HL-60/S4 treated with phorbol 12-myristate 13-acetate at 8.2 ng/mL for 4 days and 3 days (cell line): ENCODE data around the gene MTX1.

Source experiments
- in situ Hi-C: fragments of 300-500 bp; cut with MboI; formaldehyde crosslinking; loops from 2 replicates; pipeline ENCODE4 v1.15.0; 2022; ENCODE audit warnings: low sequenced_read_pairs

The MTX1 gene

GRCh38 chr1:155174324-155175280, 33.9 kb upstream of the MTX1 start:
- in situ Hi-C loops, result loop anchor here (25.0 kb wide), 1 partner anchor 413 kb away; no protein-coding TSS in a partner anchor

GRCh38 chr1:155175281-155175926, 33.1 kb upstream of the MTX1 start:
- in situ Hi-C loops, result loop anchor here (25.0 kb wide), 1 partner anchor 412 kb away; no protein-coding TSS in a partner anchor

DNA sequence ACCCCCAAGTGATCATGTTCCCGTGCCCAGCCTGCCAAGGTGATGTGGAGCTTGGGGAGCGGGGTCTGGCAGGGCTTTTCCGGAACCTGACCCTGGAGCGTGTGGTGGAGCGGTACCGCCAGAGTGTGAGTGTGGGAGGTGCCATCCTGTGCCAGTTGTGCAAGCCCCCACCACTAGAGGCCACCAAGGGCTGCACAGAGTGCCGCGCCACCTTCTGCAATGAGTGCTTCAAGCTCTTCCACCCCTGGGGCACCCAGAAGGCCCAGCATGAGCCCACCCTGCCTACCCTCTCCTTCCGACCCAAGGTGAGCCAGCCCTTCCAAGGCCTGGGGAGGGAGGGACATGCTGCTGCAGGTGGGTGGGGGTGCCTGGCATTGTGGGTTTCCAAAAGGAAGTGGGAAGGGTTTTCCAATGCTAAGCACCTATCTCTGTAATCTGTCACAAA, 32.5 kb upstream of the MTX1 start:
- in situ Hi-C loops, result loop anchor here (25.0 kb wide), 1 partner anchor 411 kb away; no protein-coding TSS in a partner anchor

DNA sequence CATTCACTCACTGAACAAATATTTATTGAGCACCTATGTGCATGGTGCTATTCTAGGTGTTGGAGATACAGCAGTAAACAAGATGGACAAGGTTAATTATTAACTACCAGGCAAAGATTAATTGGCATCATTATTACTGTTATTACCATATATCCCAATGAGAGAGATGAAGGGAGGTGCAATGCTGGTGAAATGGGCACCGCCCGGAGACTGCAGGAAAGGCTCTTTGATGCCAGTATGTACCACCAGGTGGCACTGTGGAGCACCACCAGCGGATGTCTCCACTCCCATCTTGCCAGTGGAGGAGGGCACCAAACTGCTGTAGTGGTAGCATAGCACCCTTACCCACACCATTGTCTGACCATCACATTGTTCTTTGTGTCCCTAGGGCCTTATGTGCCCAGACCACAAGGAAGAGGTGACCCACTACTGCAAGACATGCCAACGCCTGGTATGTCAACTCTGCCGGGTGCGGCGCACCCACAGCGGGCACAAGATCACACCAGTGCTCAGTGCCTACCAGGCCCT, 31.9 kb upstream of the MTX1 start:
- in situ Hi-C loops, result loop anchor here (25.0 kb wide), 1 partner anchor 411 kb away; no protein-coding TSS in a partner anchor

GRCh38 chr1:155177192-155177917, 31.1 kb upstream of the MTX1 start:
- in situ Hi-C loops, result loop anchor here (25.0 kb wide), 1 partner anchor 410 kb away; no protein-coding TSS in a partner anchor

DNA sequence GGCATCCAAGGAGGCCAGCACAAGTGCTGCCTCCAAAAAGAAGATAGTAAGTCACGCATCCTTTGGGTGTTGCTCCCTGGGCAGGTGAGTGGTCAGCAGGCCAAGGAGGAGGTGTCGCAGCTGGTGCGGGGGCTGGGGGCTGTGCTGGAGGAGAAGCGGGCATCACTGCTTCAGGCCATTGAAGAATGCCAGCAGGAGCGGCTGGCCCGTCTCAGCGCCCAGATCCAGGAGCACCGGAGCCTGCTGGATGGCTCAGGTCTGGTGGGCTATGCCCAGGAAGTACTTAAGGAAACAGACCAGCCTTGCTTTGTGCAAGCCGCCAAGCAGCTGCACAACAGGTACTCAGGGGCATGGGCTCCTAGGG, 30.6 kb upstream of the MTX1 start:
- in situ Hi-C loops, result loop anchor here (25.0 kb wide), 1 partner anchor 409 kb away; no protein-coding TSS in a partner anchor

- in situ Hi-C loops, result loop anchor here (25.0 kb wide), 1 partner anchor 409 kb away; no protein-coding TSS in a partner anchor
Observed at GRCh38 chr1:155178441-155179111, 29.9 kb upstream of the MTX1 start.

DNA sequence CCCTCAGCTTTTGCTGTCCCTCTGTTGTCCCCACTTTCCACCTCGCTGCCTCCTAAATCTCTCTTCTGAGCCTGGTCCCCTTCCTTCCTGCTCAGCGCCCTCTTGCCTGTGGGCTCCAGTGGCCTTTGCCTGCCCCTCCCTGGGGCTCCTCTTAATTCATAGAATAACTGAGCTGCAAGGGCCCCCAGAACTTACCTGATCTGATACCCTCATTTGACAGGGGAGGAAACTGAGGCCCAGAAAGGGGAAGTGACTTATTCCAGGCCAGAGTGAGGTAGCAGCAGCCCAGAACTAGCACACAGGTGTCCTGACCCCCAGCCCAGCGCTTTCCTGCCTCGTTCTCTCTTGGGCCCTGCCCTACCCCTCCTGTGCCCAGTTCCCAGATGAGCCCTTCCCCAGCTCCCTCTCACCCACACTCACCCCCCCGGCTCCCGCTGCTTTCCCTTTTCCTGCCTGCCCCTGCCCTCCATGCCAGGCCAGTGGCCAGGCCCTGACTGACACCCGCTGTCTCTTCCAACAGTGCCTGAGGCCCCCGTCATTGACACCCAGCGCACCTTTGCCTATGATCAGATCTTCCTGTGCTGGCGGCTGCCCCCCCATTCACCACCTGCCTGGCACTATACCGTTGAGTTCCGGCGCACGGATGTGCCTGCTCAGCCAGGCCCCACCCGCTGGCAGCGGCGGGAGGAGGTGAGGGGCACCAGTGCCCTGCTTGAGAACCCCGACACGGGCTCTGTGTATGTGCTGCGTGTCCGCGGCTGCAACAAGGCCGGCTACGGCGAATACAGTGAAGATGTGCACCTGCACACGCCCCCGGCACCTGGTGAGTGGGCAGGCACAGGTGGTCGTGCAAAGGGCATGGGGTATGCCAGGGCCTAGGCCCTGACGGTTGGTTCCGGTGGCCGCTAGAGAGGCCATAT, 29.1 kb upstream of the MTX1 start:
- in situ Hi-C loops, result loop anchor here (25.0 kb wide), 1 partner anchor 408 kb away; no protein-coding TSS in a partner anchor

DNA sequence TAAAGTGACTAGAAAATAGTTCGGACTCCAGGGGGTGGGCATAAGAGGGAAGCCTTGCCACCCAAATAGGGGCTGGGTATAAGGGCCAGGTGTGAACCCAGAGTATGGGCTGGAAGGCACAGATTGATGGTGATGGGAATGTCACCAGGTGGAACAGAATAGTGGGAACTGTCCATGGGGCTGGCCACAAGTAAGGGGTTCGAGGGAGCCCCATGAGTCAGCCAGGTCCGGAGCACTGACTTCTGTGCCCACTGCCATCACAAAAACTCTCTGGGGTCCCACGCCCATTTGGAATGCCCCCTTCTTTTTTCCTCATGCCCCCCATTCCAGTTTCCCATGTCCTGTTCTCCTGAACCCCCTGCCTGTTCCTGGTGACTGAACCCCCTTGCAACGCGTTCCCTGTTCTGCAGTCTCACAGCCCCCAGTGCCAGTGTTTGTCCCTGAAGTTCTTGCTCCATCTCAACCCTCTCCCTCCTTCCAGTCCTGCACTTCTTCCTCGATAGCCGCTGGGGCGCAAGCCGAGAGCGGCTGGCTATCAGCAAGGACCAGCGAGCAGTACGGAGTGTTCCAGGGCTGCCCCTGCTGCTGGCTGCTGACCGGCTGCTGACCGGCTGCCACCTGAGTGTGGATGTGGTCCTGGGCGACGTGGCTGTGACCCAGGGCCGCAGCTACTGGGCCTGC, 27.0 kb upstream of the MTX1 start:
- in situ Hi-C loops, result loop anchor here (25.0 kb wide), 1 partner anchor 406 kb away; no protein-coding TSS in a partner anchor

- in situ Hi-C loops, result loop anchor here (25.0 kb wide), 1 partner anchor 405 kb away; no protein-coding TSS in a partner anchor
Observed at GRCh38 chr1:155182052-155182550, 26.4 kb upstream of the MTX1 start.

DNA sequence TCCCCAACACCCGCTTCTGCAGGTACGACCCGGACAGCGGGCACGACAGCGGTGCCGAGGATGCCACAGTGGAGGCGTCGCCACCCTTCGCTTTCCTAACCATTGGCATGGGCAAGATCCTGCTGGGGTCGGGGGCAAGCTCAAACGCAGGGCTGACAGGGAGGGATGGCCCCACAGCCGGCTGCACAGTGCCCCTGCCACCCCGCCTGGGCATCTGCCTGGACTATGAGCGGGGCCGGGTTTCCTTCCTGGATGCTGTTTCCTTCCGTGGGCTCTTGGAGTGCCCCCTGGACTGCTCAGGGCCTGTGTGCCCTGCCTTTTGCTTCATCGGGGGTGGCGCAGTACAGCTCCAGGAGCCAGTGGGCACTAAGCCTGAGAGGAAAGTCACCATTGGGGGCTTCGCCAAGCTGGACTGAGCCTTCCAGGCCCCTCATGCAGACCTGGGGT, 24.7 kb upstream of the MTX1 start:
- in situ Hi-C loops, result loop anchor here (25.0 kb wide), 1 partner anchor 404 kb away; no protein-coding TSS in a partner anchor

DNA sequence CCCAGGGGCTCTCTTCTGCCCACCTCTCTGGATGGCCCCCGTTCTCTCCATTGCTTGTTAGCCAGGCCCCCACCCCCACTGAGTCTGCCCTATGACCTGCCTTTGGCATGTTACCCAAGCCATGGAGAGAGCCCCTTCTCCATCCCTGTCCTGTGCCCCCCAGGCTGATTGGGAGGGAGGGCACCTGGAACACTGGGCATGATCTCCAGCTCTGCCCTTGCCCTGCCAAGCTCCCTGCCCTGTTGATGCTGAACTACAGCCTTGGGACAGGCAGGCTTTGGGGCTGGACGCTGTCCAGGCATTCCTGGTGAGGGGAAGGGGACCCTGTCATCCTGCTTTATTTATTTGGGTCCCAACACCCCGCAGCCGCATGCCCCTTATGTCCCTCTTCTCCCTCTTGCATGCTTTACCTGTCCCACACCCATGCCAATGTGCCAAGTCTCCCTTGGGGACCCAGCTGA, 24.1 kb upstream of the MTX1 start:
- in situ Hi-C loops, result loop anchor here (25.0 kb wide), 1 partner anchor 403 kb away; no protein-coding TSS in a partner anchor

DNA sequence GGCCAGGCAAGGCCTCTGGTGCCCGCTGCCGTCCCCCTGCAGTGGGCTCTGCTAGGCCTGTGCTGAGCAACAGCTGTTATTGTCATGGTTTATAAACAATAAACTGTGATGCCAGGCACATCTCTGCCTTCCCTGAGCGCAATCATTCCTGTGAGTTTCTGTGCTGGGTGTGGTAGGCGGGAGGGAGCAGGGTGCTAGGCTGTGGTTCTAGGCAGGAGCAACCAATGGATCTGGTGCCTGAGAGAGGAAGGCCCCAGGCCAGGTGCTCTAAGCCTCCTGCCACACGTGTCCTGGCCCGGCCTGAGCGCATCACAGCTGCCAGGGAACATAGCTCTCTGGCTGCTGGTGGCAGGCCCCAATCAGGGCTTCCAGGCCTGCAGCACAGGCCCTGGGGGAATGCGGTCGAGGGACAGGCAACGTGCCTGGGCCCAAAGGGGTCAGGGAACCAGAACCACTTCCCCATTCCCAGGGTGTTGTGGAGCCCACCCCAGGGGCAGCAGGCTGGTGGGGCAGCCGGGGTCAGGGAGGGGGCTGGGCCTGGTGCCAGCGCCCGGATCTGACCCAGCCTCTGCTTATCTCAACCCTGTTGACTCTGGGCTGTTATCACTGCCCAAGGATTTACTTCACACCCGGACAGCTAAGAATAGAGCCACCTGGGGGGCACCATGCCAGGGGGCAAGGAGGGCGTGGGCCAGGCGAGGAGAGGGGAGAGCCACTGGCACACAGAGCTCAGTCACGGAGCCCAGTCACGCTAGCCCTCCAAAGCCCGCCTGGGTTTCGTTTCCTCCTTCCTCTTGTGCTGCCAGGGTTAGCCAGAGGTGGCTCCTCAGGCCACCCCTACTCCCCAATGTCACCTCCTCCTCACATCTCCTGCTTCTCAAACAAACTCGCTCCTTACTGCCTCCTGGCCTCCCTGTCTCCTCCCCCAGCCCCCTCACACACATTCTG, 23.4 kb upstream of the MTX1 start:
- in situ Hi-C loops, result loop anchor here (25.0 kb wide), 1 partner anchor 402 kb away; no protein-coding TSS in a partner anchor

DNA sequence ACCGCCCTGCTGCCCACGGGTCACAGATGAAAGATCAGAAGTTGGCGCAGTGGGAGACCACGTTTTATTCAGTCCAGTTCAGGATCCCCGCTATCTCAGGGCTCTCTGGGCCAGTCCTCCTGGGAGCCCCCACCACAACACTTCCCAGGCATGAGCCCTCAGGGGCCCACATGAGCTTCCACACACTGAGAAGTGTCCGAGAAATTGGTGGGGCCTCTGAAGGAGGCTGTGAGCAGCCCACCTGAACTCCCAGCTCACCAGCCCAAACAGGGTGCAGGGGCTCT, 22.8 kb upstream of the MTX1 start:
- in situ Hi-C loops, result loop anchor here (25.0 kb wide), 1 partner anchor 402 kb away; no protein-coding TSS in a partner anchor

GRCh38 chr1:155186067-155186793, 22.3 kb upstream of the MTX1 start:
- in situ Hi-C loops, result loop anchor here (25.0 kb wide), 1 partner anchor 401 kb away; no protein-coding TSS in a partner anchor
